PC-9 (cell line): ENCODE data around the gene DPP10. TPM values are rescaled to one million over a fixed set of nuclear protein-coding genes. Genes with fewer than 3 reads are reported as not detected.

ENCODE experiments used
- BruUV-seq: library from RNA; stranded (reverse); fragments of 400-500 nt; replicated peaks from 2 replicates; lab custom pipeline; 2021; lab: Mats Ljungman, UMichigan
- CTCF ChIA-PET: fragments of 300-600 bp; sonication (Branson Sonifier 250); formaldehyde crosslinking; loops from one replicate; lab custom pipeline; 2022; ENCODE audit warnings: antibody characterized with exemption; lab: Charles Lee
- POLR2A ChIA-PET: fragments of 300-600 bp; sonication (Branson Sonifier 250); formaldehyde crosslinking; loops from one replicate; lab custom pipeline; 2022; ENCODE audit warnings: antibody characterized with exemption; ENCODE audit not compliant: unreplicated experiment; lab: Charles Lee
- DNase-seq, 2 experiments: peaks; one replicate each; pipeline versions ENCODE4 v3.0.0 to v3.0.0-alpha.2; 2015 to 2022; ENCODE audit warnings: mixed read lengths in 1 of 2
- H2AFZ ChIP-seq: fragments of 200-600 bp; sonication (generic); 2 replicates; pipeline ENCODE4 v1.8.1; 2017; ENCODE audit warnings: antibody characterized with exemption
- H3F3A ChIP-seq: fragments of 200-600 bp; sonication (generic); 2 replicates; pipeline ENCODE4 v1.8.1; 2017; ENCODE audit warnings: antibody characterized with exemption, mild to moderate bottlenecking, low read depth; ENCODE audit not compliant: insufficient read depth
- H3K27ac ChIP-seq: fragments of 200-600 bp; sonication (generic); 2 replicates; pipeline ENCODE4 v1.6.1; 2016; ENCODE audit warnings: mixed run types
- H3K27me3 ChIP-seq: fragments of 200-600 bp; sonication (generic); 2 replicates; pipeline ENCODE4 v1.6.1; 2016; ENCODE audit warnings: low read depth, mixed run types; ENCODE audit not compliant: insufficient read depth
- H3K36me3 ChIP-seq: fragments of 200-600 bp; sonication (generic); 2 replicates; pipeline ENCODE4 v1.6.1; 2016; ENCODE audit warnings: low read depth, mixed run types
- H3K4me1 ChIP-seq: fragments of 200-600 bp; sonication (generic); replicated peaks from 2 replicates; pipeline ENCODE4 v1.6.1; 2016; ENCODE audit warnings: mixed run types; ENCODE audit not compliant: insufficient read depth
- H3K4me2 ChIP-seq: fragments of 200-600 bp; sonication (generic); 2 replicates; pipeline ENCODE4 v1.6.1; 2017; ENCODE audit warnings: mixed run types
- H3K4me3 ChIP-seq: fragments of 200-600 bp; sonication (generic); 2 replicates; pipeline ENCODE4 v1.6.1; 2016; ENCODE audit warnings: mixed run types
- H3K79me2 ChIP-seq: fragments of 200-600 bp; sonication (generic); 2 replicates; pipeline ENCODE4 v1.6.1; 2017; ENCODE audit warnings: low read depth, mixed run types
- H3K9me2 ChIP-seq: fragments of 200-600 bp; sonication (generic); 2 replicates; pipeline ENCODE4 v1.8.1; 2017; ENCODE audit warnings: mild to moderate bottlenecking; ENCODE audit not compliant: insufficient read depth
- H3K9me3 ChIP-seq: fragments of 200-600 bp; sonication (generic); 2 replicates; pipeline ENCODE4 v1.8.1; 2016; ENCODE audit warnings: low read depth; ENCODE audit not compliant: insufficient read depth
- H4K20me1 ChIP-seq: fragments of 200-600 bp; sonication (generic); 2 replicates; pipeline ENCODE4 v1.8.1; 2017; ENCODE audit not compliant: insufficient read depth
- CTCF ChIP-seq: fragments of 200-600 bp; sonication (generic); conservative IDR thresholded peaks from 2 replicates; pipeline ENCODE4 v1.6.1; 2017; ENCODE audit warnings: mixed run types, antibody characterized with exemption, mild to moderate bottlenecking, moderate library complexity
- EZH2 ChIP-seq: fragments of 200-600 bp; sonication (generic); IDR thresholded peaks from 2 replicates; pipeline ENCODE4 v1.8.0; 2017; ENCODE audit warnings: antibody characterized with exemption, low read depth
- intact Hi-C: fragments of 100-400 bp; cut with micrococcal nuclease; formaldehyde crosslinking; loops from one replicate; pipeline ENCODE4 v1.10.0; 2022; ENCODE audit not compliant: unreplicated experiment
- total RNA-seq: library from RNA; stranded (reverse); gene quantifications from 2 replicates; pipeline ENCODE4 v1.2.3, GENCODE V29; 2021

The DPP10 gene
- total RNA-seq, 1 experiment from 2014 or later = not detected

DNA sequence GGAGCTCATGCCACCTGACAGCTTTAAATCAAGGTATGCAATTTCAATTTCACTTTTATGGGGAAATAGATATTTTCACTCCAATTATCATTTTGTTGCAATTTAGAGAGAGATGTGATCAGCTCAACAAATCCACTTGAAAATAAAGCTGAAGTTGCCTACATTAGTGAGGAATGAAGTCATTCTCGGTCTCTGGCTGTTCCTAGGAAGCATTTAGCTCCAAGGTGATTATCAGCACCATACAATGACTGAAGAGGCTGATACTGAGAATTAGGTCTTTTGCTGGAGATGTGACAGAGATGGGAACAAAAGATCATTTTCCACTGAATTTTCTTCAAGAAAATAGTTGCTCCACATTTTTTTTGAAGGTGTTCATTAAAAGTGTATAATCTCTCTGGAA is 1303.7 kb downstream of the DPP10 start:
- Histone ChIP-seq H3K4me3 (no peak overlapping the region), H3K4me1 (no peaks in the 10 kb centered on the region), H3K4me2 (no peak overlapping the region), H3F3A (no peaks in the 10 kb centered on the region), H3K79me2 (no peaks in the 10 kb centered on the region), H3K9me2 (no peaks in the 10 kb centered on the region), H2AFZ (no peak overlapping the region), H4K20me1 (no peaks in the 10 kb centered on the region), H3K27ac (no peak overlapping the region), H3K36me3 (no peaks in the 10 kb centered on the region), H3K27me3 (no peaks in the 10 kb centered on the region), H3K9me3 (no peaks in the 10 kb centered on the region)
- no TSS peak for BruUV-seq
- DNase-seq = no peak
- intact Hi-C loops = no loop called here
- CTCF ChIA-PET = no interaction called here
- POLR2A ChIA-PET = no interaction called here
- no peak for TF ChIP-seq EZH2
- no peak for TF ChIP-seq CTCF

GRCh38 chr2:115757286-115757685 is 1314.8 kb downstream of the DPP10 start:
- no peaks in the 10 kb centered on the region for H3K4me1 ChIP-seq
- H3K36me3 ChIP-seq = no peaks in the 10 kb centered on the region
- no peak overlapping the region for H3K4me3 ChIP-seq
- no peak for DNase-seq
- no peaks in the 10 kb centered on the region for H3K27me3 ChIP-seq
- no peaks in the 10 kb centered on the region for H3F3A ChIP-seq
- no peaks in the 10 kb centered on the region for H3K79me2 ChIP-seq
- TF ChIP-seq EZH2 = no peak
- no peaks in the 10 kb centered on the region for H4K20me1 ChIP-seq
- ChIA-PET POLR2A (no interaction called here), CTCF (no interaction called here)
- H3K9me2 ChIP-seq = peaks cover 3% of the 10 kb centered on the region; the same call in 1 of the 2 replicates
- intact Hi-C loops = no loop called here
- H3K27ac ChIP-seq = no peak overlapping the region
- no TSS peak for BruUV-seq
- H2AFZ ChIP-seq = no peak overlapping the region
- no peak overlapping the region for H3K4me2 ChIP-seq
- no peaks in the 10 kb centered on the region for H3K9me3 ChIP-seq

DNA sequence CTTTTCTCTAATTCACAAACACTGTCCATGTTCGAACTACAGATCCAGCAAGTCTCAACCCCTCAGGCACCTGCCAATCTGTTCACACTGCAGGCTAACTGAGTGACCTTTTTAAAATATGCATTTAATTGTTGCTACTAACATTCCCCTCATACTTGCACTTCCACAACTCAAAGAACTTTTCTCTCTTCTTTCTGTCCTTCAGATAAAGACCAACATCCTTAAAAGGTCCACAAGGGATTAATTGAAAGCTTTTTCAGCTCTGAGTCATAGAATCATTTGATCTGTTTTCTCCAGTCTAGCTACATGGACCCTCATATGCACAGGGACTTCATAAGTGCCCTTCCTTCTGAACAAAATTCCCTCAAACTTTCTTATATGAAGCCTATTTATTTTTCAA is 1321.2 kb downstream of the DPP10 start:
- Histone ChIP-seq H3K36me3 (no peaks in the 10 kb centered on the region), H3K9me3 (no peaks in the 10 kb centered on the region), H3K27me3 (no peaks in the 10 kb centered on the region), H3K27ac (no peak overlapping the region), H3K79me2 (no peaks in the 10 kb centered on the region), H3K4me3 (no peak overlapping the region), H2AFZ (no peak overlapping the region), H3K4me2 (no peak overlapping the region), H3F3A (no peaks in the 10 kb centered on the region), H3K4me1 (no peaks in the 10 kb centered on the region), H3K9me2 (0 out of 2 replicates have a peak, but pooled peaks cover 3% of the 10 kb centered on the region), H4K20me1 (no peaks in the 10 kb centered on the region)
- TF ChIP-seq CTCF (no peak), EZH2 (no peak)
- POLR2A ChIA-PET = no interaction called here
- no peak for DNase-seq
- CTCF ChIA-PET = no interaction called here
- no TSS peak for BruUV-seq
- intact Hi-C loops = no loop called here

- H2AFZ ChIP-seq = no peak overlapping the region
- no peak overlapping the region for H3K4me2 ChIP-seq
- CTCF ChIA-PET = no interaction called here
- H3K9me2 ChIP-seq = no peaks in the 10 kb centered on the region
- DNase-seq = no peak
- no peaks in the 10 kb centered on the region for H3F3A ChIP-seq
- TF ChIP-seq EZH2 (no peak), CTCF (no peak)
- H3K79me2 ChIP-seq = no peaks in the 10 kb centered on the region
- no peaks in the 10 kb centered on the region; the same call in 1 of the 2 replicates for H4K20me1 ChIP-seq
- intact Hi-C loops = no loop called here
- H3K4me3 ChIP-seq = no peak overlapping the region
- BruUV-seq = no TSS peak
- no peak overlapping the region for H3K27ac ChIP-seq
- H3K9me3 ChIP-seq = no peaks in the 10 kb centered on the region
- H3K4me1 ChIP-seq = no peaks in the 10 kb centered on the region
- H3K27me3 ChIP-seq = no peaks in the 10 kb centered on the region
- POLR2A ChIA-PET = no interaction called here
- no peaks in the 10 kb centered on the region for H3K36me3 ChIP-seq
Observed at GRCh38 chr2:115771516-115771915, 1329.1 kb downstream of the DPP10 start.
